Activated gamma-delta T cell treated with Interleukin-2 at 50 U/mL for 16 hours (primary cell): Measurements from ENCODE around the gene MAN2A2.
A peak's percentile ranks its signal among the peaks of the same experiment; 100 is the strongest.
"Not testable (repeated sequence)": the region's sequence is repeated elsewhere in the genome, so short reads cannot be mapped to it uniquely, and the experiment has no call there.

Experiments
- DNase-seq: peaks from one replicate; pipeline ENCODE4 v3.0.0-alpha.2; 2020

The MAN2A2 gene

GRCh38 chr15:90884719-90885431 is 18.2 kb upstream of the MAN2A2 start:
- no peak for DNase-seq

GRCh38 chr15:90885432-90886290 is 17.4 kb upstream of the MAN2A2 start:
- peak; percentile 82 for DNase-seq

GRCh38 chr15:90886291-90886614 is 16.8 kb upstream of the MAN2A2 start:
- DNase-seq = no peak

- DNase-seq = no peak
Observed at GRCh38 chr15:90887037-90887481, 16.0 kb upstream of the MAN2A2 start.

- DNase-seq = peak; percentile 30
Observed at GRCh38 chr15:90889313-90889730, 13.8 kb upstream of the MAN2A2 start.

- no peak for DNase-seq
Observed at GRCh38 chr15:90889736-90890456, 13.2 kb upstream of the MAN2A2 start.

- no peak for DNase-seq
Observed at GRCh38 chr15:90890839-90891238, 12.3 kb upstream of the MAN2A2 start.

GRCh38 chr15:90891346-90891949 is 11.7 kb upstream of the MAN2A2 start:
- DNase-seq = no peak

GRCh38 chr15:90892023-90892422 is 11.1 kb upstream of the MAN2A2 start:
- DNase-seq = no peak

GRCh38 chr15:90892498-90893174 is 10.5 kb upstream of the MAN2A2 start:
- DNase-seq = no peak

- DNase-seq = no peak
Observed at GRCh38 chr15:90893175-90894090, 9.7 kb upstream of the MAN2A2 start.

GRCh38 chr15:90895571-90896117 is 7.5 kb upstream of the MAN2A2 start:
- no peak for DNase-seq

GRCh38 chr15:90897131-90897655 is 5.9 kb upstream of the MAN2A2 start:
- DNase-seq = not testable (repeated sequence)

GRCh38 chr15:90901175-90902039 is 1.7 kb upstream of the MAN2A2 start:
- DNase-seq = no peak

GRCh38 chr15:90902040-90902839 is 862 bp upstream of the MAN2A2 start:
- peak; percentile 62 for DNase-seq

GRCh38 chr15:90903733-90904536 is 833 bp downstream of the MAN2A2 start:
- DNase-seq = no peak

GRCh38 chr15:90904746-90905145 is 1.6 kb downstream of the MAN2A2 start:
- DNase-seq = no peak
